ENCODE measurements around the gene CREBL2.
"Not testable (repeated sequence)": the region's sequence is repeated elsewhere in the genome, so short reads cannot be mapped to it uniquely, and the experiment has no call there.

CREBL2 gene

GRCh38 chr12:12636641-12637040 lies 25.0 kb downstream of the CREBL2 start:
- no peak for DNase-seq (ENCODE audit: low read depth in 2 of 2)

GRCh38 chr12:12639995-12640394 lies 28.3 kb downstream of the CREBL2 start:
- not testable (repeated sequence) for DNase-seq (ENCODE audit: low read depth in 2 of 2)

GRCh38 chr12:12641650-12642049 lies 30.0 kb downstream of the CREBL2 start:
- no peak for DNase-seq (ENCODE audit: low read depth in 2 of 2)

- no peak for DNase-seq (ENCODE audit: low read depth in 2 of 2)
These were observed 31.2 kb downstream of the CREBL2 start for GRCh38 chr12:12642916-12643315.

- DNase-seq (ENCODE audit: low read depth in 2 of 2), result peak in 1 of 2 donors; percentile 21
These were observed 33.8 kb downstream of the CREBL2 start for GRCh38 chr12:12645485-12645884.

GRCh38 chr12:12645968-12646367 lies 34.3 kb downstream of the CREBL2 start:
- not testable (repeated sequence) for DNase-seq (ENCODE audit: low read depth in 2 of 2)

GRCh38 chr12:12646483-12647072 lies 34.9 kb downstream of the CREBL2 start:
- no peak for DNase-seq (ENCODE audit: low read depth in 2 of 2)

GRCh38 chr12:12648284-12648683 lies 36.6 kb downstream of the CREBL2 start:
- DNase-seq (ENCODE audit: low read depth in 2 of 2), result no peak

GRCh38 chr12:12648951-12649650 lies 37.4 kb downstream of the CREBL2 start:
- DNase-seq (ENCODE audit: low read depth in 2 of 2), result no peak

- no peak for DNase-seq (ENCODE audit: low read depth in 2 of 2)
These were observed 40.1 kb downstream of the CREBL2 start for GRCh38 chr12:12651752-12652151.

- not testable (repeated sequence) for DNase-seq (ENCODE audit: low read depth in 2 of 2)
These were observed 41.0 kb downstream of the CREBL2 start for GRCh38 chr12:12652704-12653103.

GRCh38 chr12:12653922-12654321 lies 42.2 kb downstream of the CREBL2 start:
- no peak for DNase-seq (ENCODE audit: low read depth in 2 of 2)

- DNase-seq (ENCODE audit: low read depth in 2 of 2), result no peak
These were observed 43.2 kb downstream of the CREBL2 start for GRCh38 chr12:12654691-12655460.

GRCh38 chr12:12660201-12660600 lies 48.5 kb downstream of the CREBL2 start:
- DNase-seq (ENCODE audit: low read depth in 2 of 2), result no peak

GRCh38 chr12:12661086-12661856 lies 49.6 kb downstream of the CREBL2 start:
- DNase-seq (ENCODE audit: low read depth in 2 of 2), result no peak

- no peak for DNase-seq (ENCODE audit: low read depth in 2 of 2)
These were observed 52.1 kb downstream of the CREBL2 start for GRCh38 chr12:12663644-12664294.

GRCh38 chr12:12665194-12665593 lies 53.5 kb downstream of the CREBL2 start:
- no peak for DNase-seq (ENCODE audit: low read depth in 2 of 2)

- no peak for DNase-seq (ENCODE audit: low read depth in 2 of 2)
These were observed 56.3 kb downstream of the CREBL2 start for GRCh38 chr12:12668005-12668404.

GRCh38 chr12:12669020-12669419 lies 57.3 kb downstream of the CREBL2 start:
- DNase-seq (ENCODE audit: low read depth in 2 of 2), result no peak

- DNase-seq (ENCODE audit: low read depth in 2 of 2), result no peak
These were observed 60.4 kb downstream of the CREBL2 start for GRCh38 chr12:12671850-12672660.

- DNase-seq (ENCODE audit: low read depth in 2 of 2), result no peak
These were observed 61.6 kb downstream of the CREBL2 start for GRCh38 chr12:12673296-12673695.

Measured in stimulated activated CD4-positive, alpha-beta T cell treated with anti-CD3 and anti-CD28 coated beads, Interleukin-1b, Interleukin-23, amount 100 ng/mL, for 4 hours (primary cell).